HG03469 (cell line): ENCODE measurements around the gene MMS19.
"Not testable (repeated sequence)": the region's sequence is repeated elsewhere in the genome, so short reads cannot be mapped to it uniquely, and the experiment has no call there.

Experiments used
- ATAC-seq: cut with Tn5 transposase; IDR thresholded peaks from one replicate; pipeline ENCODE4 v1.9.1; 2021; ENCODE audit warnings: mild to moderate bottlenecking, moderate library complexity, moderate number of reproducible peaks; ENCODE audit not compliant: unreplicated experiment

Gene MMS19

DNA sequence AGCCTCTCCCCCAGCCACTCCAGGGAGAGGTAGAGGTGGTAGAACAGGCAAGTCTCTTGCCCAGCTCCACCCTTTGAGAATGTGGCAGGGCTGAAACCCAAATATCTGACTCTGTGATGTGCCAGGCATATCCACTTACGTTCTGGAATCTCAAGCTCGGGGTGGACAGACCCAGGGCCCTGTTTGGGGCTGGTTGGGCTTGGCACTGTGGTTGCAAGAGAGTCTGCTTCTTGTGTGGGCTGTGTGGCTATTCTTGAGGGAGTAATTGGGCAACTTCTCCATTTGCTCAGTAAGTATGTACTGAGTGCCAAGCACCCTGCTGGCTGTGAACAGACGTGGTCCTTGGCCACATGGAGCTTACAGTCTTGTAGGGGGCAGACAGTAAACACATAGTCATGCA lies 5.2 kb upstream of the MMS19 start:
- ATAC-seq = no peak

DNA sequence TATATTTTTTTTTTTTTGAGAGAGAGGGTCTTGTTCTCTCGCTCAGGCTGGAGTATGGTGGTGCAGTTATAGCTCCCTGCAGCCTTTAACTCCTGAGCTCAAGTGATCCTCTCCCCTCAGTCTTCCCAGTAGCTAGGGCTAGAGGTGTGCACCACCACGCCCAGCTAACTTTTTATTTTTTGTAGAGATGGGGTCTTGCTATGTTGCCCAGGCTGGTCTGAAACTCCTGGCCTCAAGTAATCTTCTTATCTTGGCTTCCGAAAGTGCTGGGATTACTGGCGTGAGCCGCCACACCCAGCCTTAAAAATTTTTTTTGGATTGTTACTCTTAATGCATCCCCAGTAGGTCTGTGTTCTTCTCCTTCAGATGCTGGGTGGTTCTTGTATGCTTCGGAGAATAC lies 4.7 kb upstream of the MMS19 start:
- no peak for ATAC-seq

DNA sequence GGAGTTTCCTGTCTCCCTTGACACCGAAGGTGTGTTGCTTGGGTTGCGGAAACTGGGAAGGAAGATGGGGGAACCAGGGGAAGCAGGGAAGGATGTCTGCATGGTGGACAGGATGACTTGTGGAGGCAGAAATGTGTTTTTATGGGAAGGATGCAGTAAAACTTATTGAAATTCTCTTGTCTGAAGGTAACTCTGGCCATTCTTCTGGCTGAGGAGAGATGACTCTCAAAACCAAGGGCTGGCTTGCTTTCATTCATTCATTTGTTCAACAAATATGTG lies 2.0 kb upstream of the MMS19 start:
- no peak for ATAC-seq

DNA sequence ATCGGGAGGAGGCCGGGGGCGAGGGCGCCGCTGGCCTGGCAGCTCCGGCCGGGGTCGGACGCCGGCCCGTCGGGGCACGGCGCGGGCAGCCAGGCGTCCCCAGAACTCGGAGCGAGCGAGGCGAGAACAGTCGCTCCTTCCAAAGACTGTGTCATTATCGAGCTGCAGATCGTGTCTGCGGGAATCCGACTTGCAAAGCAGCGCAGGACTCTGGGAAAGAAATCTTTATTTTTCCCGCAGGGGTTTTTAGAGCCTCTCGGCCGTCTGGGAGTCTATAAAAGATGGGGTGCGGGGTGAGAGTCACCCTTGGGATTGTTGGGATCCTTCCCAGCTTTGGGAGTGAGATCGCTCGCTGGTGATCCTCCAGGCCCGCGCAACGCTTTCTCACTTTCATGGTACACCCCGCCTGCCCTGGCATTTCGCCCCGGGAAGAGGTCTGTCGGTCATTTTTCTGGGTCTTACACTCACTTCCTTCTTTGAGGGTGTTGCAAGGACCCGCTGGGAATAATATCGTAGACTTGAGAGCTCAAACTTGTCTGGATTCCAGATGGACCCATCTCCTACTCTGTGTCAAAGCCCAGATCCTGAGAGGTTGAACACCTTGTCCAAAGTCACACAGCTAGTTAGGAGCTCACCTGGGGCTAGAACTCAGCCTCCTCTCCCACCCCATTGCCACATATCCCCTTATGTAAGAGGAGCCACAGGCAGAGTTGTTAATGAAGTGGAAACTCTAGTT lies 1.5 kb upstream of the MMS19 start:
- ATAC-seq = no peak

DNA sequence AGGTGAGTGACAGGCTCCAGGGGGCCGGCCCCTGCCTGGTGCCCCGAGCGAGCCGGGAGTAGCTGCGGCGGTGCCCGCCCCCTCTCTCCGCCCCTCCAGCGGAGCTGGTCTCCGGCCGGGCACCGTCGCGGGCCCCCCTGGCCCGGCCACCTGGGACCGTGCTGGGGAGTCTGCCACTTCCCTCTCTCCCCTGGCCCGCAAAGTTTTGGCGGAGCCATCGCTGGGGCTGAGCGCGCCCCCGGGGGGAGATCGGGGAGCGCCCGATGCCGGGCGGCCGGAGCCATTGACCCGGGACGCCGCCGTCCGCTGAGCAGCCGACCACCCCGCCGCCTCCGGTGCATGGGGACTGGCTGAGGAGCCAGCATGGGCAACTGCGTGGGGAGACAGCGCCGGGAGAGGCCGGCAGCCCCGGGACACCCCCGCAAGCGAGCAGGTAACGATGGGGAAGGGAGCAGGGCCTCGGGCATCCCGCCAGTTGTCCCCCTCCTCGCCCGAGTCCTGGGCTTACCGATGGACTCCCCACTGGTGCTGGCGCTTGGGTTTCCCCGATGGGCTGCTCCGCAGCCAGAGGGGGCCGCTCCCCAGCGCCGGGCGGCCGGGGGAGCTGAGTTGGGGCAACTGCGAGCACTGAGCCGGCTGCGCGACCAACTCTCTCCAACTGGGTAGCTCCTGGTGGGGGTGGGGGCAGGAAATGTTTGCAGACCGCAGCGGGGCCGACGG lies 779 bp upstream of the MMS19 start, which contains the start of gene UBTD1:
TSS of gene UBTD1 (plus strand) at position 84 of the 720 bp plus-strand sequence. CDS start at position 364, 280 bp downstream.
- ATAC-seq = peak; percentile 1

DNA sequence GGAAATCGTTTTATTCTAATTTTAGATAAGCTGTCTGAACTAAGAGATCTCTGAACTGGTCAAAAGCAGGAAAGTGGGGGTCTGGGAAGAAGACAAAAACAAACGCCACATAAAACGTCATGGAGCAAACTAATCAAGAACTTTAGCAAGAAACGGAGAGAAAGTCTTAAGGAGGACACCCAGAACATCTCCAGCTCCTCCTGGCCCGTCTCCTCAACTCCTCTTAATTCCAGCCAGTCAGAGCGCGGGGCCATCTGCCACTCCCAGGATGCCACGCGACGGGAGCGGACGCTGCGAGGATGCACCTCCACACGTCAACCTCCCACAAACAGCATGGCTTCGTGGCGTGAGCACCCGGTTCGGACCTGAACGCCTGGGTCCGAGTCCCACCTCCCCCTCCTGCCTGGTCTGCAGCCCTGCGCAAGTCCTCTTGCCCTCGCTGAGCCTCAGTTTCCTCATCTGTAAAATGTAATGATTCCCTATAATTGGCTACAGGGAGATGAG lies 598 bp downstream of the MMS19 start:
- ATAC-seq = no peak

DNA sequence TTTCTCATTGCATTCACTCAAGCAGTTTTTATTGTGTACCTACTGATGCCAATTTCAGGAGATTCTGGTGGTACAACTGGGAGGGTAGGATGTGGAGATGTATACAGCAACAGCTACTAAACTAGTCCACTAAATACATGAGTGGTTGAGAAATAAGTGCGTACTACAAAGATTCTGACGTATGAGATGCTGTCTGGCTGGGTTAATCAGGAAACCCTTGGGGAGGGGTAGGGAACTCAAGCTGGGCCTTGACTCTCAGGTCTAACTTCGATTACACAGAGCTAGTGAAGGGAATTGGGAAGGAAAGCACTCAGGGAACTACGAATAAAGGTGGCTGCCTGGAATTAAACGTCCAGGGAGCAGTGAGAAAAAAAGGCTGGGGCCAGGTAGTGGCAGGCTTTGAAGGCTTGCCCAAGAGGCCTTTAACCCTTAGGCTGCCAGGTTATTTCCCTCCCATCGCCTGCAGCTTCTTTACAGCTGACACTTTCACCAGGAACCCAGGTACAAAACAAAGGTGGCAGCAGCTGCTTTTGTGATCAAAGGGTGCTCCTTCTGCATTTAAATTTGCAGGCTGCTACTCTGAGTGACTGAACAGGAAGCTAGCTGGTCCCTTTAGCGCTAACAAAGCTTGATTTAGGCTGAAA lies 3.2 kb downstream of the MMS19 start:
- ATAC-seq = no peak

DNA sequence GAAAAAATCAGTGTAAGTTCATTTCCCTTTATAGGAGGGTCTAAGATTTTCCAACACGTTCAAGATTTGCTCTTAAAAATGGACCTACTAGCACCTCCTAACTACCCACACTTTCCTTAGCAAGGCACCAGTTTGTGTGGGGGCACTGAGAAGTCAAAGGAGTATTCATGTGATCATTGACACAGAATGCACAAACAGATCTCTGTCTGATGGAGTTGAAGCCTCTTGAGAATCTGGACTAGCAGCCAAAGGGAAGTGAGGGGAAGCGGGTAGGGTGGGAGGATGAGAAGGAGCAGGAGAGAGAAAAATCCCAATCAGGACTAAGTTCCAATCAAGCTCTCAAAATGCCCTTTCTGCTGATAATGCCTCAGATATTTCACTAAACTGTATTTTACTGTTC lies 4.1 kb downstream of the MMS19 start:
- ATAC-seq = no peak

DNA sequence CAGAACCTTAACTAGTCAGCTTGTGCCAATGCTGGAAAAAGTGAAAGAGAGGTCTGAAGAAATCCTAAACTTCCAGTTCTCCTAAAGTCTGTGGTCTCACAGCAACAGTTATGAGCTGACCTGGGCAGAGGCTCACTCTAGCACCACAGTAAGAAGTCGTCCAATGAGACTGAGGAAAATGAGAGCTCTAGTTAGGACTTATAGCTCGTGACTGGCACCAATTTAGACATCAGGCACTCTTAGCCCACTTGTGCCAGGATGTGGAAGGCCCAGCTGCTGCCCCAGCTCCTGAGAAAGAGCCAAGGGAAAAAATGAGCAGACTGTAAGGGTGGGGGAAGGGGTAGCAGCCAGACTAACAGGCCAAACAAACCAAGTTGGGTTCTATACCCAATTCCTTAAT lies 7.6 kb downstream of the MMS19 start:
- ATAC-seq = no peak

DNA sequence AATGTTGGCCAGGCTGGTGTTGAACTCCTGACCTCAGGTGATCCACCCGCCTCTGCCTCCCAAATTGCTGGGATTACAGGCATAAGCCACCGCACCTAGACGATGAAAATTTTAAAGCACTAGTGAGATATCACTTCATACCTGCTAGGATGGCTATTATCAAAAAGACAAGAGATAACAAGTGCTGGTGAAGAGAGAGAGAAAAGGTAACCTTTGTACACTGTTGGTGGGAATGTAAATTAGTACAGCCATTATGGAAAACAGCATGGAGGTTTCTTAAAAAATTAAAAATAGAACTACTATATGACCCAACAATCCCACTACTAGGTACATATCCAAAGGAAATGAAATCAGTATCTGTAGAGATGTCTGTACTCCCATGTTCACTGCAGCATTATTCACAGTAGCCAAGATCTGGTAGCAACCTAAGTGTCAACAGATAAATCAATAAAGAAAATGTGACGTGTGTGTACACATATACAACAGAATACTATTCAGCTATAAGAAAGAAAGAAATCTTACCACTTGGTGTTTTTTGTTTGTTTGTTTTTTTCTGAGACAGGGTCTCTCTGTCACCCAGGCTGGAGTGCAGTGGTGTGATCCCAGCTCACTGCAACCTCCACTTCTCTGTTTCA lies 12.5 kb downstream of the MMS19 start:
- ATAC-seq = no peak

DNA sequence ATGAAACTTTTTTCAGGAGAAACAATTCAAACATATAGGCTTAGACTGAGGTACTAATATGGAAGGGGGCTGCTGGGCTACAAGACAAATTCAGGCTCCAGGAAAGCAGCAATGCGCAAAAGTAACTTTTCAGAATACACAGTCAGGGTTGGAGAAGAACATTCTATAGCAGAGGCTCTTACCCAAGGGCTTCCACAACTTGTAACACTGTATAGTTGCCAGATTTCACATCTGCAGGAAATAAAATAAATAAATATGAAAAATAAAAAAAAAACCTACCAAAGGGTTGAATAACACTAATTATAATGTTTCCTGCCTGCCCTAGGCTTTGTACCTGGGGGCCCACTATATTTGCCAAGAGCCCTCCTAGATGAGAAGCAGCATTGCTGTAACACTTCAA lies 14.3 kb downstream of the MMS19 start:
- ATAC-seq = no peak

DNA sequence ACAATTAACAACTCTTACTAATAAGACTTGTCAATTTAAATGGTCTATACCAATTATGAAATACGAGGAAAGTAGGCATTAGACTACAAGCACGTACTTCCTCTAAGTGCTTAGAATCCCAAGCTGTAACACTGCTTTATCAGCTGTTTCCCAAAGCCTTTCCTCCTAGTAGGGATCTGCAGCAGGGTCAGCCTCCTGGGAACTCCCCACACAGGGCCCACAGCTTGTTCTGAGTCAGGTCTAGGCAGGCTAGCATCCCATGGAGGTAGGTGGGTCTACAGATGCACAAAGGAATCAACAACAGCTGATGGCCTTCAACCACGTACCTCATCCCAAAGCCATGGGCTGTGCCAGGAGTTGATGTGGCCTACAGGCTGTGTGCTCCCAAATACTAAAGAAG lies 14.7 kb downstream of the MMS19 start:
- no peak for ATAC-seq

DNA sequence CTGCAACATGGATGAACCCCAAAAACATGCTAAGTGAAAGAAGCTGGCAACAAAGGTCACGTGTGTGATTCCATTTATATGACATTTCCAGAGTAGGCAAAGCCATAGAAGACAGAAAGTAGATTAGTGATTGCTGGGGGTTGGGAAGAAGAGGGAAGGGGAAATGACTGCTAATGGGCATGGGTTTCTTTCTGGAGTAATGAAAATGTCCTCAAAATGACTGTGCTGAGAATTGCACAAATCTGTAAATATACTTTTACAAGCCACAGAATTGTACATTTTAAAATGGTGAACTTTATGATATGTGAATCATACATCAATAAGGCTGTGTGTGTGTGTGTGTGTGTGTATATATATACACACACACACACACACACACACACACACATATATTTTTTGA lies 15.8 kb downstream of the MMS19 start:
- ATAC-seq = no peak

DNA sequence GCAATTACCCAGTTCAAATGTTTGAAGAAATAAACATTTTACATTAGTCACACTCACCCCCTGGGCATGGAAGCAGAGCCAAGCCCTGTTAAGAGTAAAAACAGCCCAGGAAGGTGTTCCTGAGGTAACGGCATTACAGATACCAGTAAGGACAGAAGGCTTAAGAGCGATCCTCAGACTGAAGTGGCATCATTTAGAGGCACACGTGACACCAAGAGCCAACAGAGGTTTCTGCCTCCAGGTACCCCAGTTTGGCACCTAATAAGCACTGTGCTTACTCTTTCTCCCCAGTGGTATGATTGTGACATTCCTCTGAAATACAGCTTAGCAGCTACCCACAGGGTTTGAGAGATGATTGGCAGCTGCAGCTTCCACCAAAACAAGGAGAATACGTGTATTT lies 17.2 kb downstream of the MMS19 start:
- no peak for ATAC-seq

DNA sequence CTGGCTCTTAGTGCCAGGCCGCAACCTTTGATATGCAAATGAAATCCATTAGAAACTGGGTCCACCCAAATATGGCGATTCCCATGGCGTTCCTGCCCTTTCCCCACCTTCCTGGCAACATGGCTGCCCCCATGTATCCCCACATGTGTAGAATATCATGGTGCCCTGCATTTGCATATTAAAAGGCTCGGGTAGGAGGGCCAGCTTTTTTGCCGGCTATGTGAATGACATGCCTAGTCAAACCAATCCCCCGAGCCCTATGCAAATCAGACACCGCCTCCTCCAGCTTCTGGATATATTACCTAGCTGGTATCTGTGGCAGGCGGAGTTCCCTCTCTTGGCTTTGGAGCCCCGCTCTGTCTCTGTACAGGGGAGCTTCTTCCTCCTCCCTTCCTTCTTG lies 18.3 kb downstream of the MMS19 start:
- ATAC-seq = no peak

DNA sequence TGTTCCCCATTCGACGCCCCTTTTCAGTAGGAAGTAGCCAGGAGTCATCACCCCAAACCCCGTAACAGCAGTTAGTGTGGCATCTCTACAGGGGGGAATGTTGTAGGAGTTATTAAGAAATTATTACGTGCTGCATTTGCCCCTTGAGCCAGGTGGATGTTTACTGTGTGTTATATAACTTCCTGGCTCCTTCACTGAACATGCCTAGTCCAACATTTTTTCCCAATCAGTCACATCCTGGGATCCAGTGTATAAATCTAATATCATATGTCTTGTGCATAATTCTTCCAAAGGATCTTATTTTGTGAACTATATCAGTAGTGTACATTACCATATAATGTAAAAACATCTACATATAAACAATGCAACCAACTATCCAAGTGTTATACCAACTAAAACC lies 18.8 kb downstream of the MMS19 start:
- not testable (repeated sequence) for ATAC-seq

DNA sequence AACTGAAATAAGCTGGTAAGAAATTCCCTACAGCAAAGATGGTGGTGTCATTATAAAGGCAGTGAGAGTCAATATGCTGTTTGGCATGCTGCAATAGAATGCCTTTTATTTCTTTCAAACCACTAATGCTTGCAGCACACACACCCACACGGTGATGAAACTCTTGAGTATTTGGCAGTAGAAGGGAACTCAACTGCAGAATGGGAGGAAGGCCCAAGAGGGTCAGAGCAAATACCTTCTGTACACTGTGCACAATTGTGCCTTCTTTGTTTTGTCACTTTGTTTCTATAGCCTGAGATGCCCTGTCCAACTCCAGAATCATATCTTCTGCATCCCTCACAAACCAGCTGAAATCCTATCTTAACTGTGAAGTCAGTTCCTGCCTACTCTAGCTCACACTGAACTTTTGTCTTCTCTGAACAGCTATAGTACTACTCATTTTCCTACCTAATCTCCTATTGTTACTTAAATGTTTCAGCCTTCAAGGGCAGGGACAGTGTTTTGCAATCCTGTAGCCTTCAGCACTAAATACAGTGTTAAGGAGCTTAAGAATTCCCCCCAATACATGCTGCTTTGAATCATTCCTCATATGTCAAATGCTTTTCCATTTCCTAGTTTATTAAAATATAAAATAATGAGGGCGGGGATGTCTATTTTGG lies 22.2 kb downstream of the MMS19 start:
- ATAC-seq = no peak

DNA sequence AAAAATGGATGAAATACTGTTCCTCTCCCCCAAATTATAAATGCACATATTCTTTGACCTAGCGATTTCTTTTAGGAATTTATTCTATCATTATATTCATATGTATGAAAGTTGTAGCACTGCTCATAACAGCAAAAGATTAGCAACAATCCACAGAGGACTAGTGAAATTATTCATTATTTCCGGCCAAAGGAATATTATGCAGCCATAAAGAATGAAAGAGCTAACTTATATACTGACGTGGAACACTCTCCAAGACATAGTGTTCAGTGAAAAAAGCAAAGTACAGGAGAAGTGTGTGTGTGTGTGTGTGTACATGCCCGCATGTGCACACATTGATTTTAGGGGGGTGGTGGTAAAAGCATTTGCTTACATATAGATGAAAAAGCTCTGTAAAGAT lies 23.3 kb downstream of the MMS19 start:
- no peak for ATAC-seq

DNA sequence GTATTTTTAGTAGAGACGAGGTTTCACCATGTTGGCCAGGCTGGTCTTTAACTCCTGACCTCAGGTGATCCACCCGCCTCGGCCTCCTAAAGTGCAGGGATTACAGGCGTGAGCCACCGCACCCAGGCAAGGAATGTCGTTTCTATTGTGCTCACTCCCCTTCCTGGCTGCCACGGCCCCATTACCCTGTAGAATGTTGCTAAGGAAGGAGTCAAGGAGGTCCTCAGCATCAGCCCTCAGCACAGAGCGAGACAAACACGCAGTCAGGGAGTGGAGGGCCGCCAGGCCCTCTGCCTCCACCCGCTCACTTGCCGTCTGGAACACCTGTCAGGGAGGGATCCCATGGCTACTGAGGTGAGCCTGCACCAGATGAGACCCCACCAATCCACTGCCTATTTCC lies 29.4 kb downstream of the MMS19 start:
- not testable (repeated sequence) for ATAC-seq

DNA sequence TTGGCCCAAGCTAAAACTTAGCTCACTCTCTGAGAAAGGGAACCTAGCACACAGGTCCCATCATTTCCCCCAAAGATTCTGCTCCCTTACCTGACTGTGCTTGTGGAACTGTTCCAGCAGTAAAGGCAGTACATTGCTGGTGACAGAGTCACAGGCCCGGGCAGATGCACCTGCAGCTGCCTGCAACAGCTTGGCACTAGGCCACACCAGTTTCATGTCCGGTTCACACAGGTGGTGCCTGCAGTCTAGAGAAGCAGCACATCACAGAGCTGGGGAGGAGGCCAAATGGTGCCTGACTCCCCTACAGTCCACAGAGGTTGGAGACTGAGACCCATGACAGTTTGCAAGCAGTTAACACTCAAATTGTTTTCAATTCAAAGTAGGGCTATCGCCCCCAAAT lies 30.1 kb downstream of the MMS19 start:
- ATAC-seq = no peak

DNA sequence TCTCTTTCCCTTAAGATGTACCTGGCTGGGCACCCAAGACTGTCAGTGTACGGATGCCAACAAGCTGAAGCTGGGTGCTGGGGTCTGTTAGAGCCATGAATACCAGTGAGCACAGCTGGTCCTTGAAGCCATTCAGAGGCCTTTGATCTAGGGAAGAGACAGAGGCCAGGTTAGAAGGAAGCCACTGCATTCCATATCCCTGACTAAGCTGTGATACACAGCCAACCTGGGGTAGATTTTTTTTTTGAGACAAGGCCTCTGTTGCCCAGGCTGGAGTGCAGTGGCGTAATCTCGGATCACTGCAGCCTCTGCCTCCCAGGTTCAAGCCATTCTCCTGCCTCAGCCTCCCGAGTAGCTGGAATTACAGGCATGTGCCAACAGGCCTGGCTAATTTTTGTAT lies 31.5 kb downstream of the MMS19 start:
- ATAC-seq = no peak
